SK-N-SH treated with all-trans-retinoic acid at 6 μM for 48 hours (cell line): ENCODE results near the gene MVD.

Source experiments
- ATAC-seq: fragments of 200-7000 bp; cut with Tn5 transposase; 3 replicates; pipeline ENCODE4 v1.9.1; 2020; ENCODE audit warnings: mild to moderate bottlenecking, moderate library complexity
- ARNTL ChIP-seq: fragments of 450-650 bp; formaldehyde crosslinking; IDR thresholded peaks from 2 replicates; pipeline ENCODE4 v1.5.0; 2020; ENCODE audit warnings: low read depth, mild to moderate bottlenecking, moderate library complexity, borderline replicate concordance
- BACH2 ChIP-seq: fragments of 250-450 bp; sonication (Bioruptor Pico); IDR thresholded peaks from 2 replicates; pipeline ENCODE4 v1.9.0; 2021; ENCODE audit warnings: mild to moderate bottlenecking, borderline replicate concordance
- CREB5 ChIP-seq: fragments of 250-450 bp; sonication (Bioruptor Pico); IDR thresholded peaks from 2 replicates; pipeline ENCODE4 v1.5.1; 2020; ENCODE audit warnings: low read depth, mild to moderate bottlenecking, moderate library complexity
- CSDC2 ChIP-seq: fragments of 250-450 bp; sonication (Bioruptor Pico); IDR thresholded peaks from 2 replicates; pipeline ENCODE4 v1.5.0; 2020; ENCODE audit warnings: mild to moderate bottlenecking, moderate library complexity
- CSRNP3 ChIP-seq: fragments of 250-450 bp; sonication (Bioruptor Pico); IDR thresholded peaks from 2 replicates; pipeline ENCODE4 v1.5.1; 2021; ENCODE audit warnings: mild to moderate bottlenecking, moderate library complexity
- ESRRG ChIP-seq: fragments of 250-450 bp; sonication (Bioruptor Pico); IDR thresholded peaks from 2 replicates; pipeline ENCODE4 v1.6.1; 2021; ENCODE audit warnings: mild to moderate bottlenecking
- GLIS3 ChIP-seq: fragments of 250-450 bp; sonication (Bioruptor Pico); IDR thresholded peaks from 2 replicates; pipeline ENCODE4 v1.5.0; 2020; ENCODE audit warnings: mild to moderate bottlenecking, moderate library complexity
- ISL1 ChIP-seq: fragments of 250-450 bp; sonication (Bioruptor Pico); IDR thresholded peaks from 2 replicates; pipeline ENCODE4 v2.1.2; 2022; ENCODE audit warnings: mild to moderate bottlenecking, moderate library complexity
- OSR1 ChIP-seq: fragments of 250-450 bp; sonication (Bioruptor Pico); IDR thresholded peaks from 2 replicates; pipeline ENCODE4 v1.8.0; 2022; ENCODE audit warnings: moderate library complexity, mild to moderate bottlenecking, inconsistent platforms
- POU6F1 ChIP-seq: fragments of 250-450 bp; sonication (Bioruptor Pico); IDR thresholded peaks from 2 replicates; pipeline ENCODE4 v1.8.0; 2021; ENCODE audit warnings: low read depth, mild to moderate bottlenecking, moderate library complexity, borderline replicate concordance
- PPARA ChIP-seq: fragments of 250-450 bp; sonication (Bioruptor Pico); IDR thresholded peaks from 2 replicates; pipeline ENCODE4 v1.5.0; 2020; ENCODE audit warnings: mild to moderate bottlenecking, borderline replicate concordance
- RARB ChIP-seq: fragments of 250-450 bp; sonication (Bioruptor Pico); IDR thresholded peaks from 2 replicates; pipeline ENCODE4 v1.8.0; 2021; ENCODE audit warnings: mild to moderate bottlenecking, moderate library complexity
- SNAI2 ChIP-seq: fragments of 250-450 bp; sonication (Bioruptor Pico); IDR thresholded peaks from 2 replicates; pipeline ENCODE4 v1.5.0; 2020; ENCODE audit warnings: mild to moderate bottlenecking, moderate library complexity
- TOX ChIP-seq: fragments of 250-450 bp; sonication (Bioruptor Pico); IDR thresholded peaks from 2 replicates; pipeline ENCODE4 v1.8.0; 2021; ENCODE audit warnings: mild to moderate bottlenecking, moderate library complexity, borderline replicate concordance
- TSHZ2 ChIP-seq: fragments of 250-450 bp; sonication (Bioruptor Pico); IDR thresholded peaks from 2 replicates; pipeline ENCODE4 v1.5.0; 2020; ENCODE audit warnings: mild to moderate bottlenecking, moderate library complexity
- ZC3H10 ChIP-seq: fragments of 250-450 bp; sonication (Bioruptor Pico); IDR thresholded peaks from 2 replicates; pipeline ENCODE4 v1.5.1; 2021; ENCODE audit warnings: mild to moderate bottlenecking, moderate library complexity
- ZFP3 ChIP-seq: fragments of 250-450 bp; sonication (Bioruptor Pico); IDR thresholded peaks from 2 replicates; pipeline ENCODE4 v1.5.0; 2020; ENCODE audit warnings: mild to moderate bottlenecking, moderate library complexity
- ZNF565 ChIP-seq: fragments of 450-650 bp; formaldehyde crosslinking; conservative IDR thresholded peaks from 2 replicates; pipeline ENCODE4 v1.5.0; 2020; ENCODE audit warnings: low read depth, mild to moderate bottlenecking, moderate library complexity
- ZNF70 ChIP-seq: fragments of 450-650 bp; formaldehyde crosslinking; IDR thresholded peaks from 2 replicates; pipeline ENCODE4 v1.5.0; 2020; ENCODE audit warnings: mild to moderate bottlenecking, moderate library complexity
- ZNF8 ChIP-seq: fragments of 450-650 bp; formaldehyde crosslinking; IDR thresholded peaks from 2 replicates; pipeline ENCODE4 v1.5.0; 2020; ENCODE audit warnings: mild to moderate bottlenecking, moderate library complexity

The MVD gene

GRCh38 chr16:88635671-88636319 lies 27.1 kb downstream of the MVD start (continued):
- TF ChIP-seq CSRNP3 (CRISPR knock-in tag): no peak

- ATAC-seq: no peak
- TF ChIP-seq SNAI2 (no peak), CSDC2 (CRISPR knock-in tag) (no peak), ZNF70 (no peak), BACH2 (CRISPR knock-in tag) (no peak), POU6F1 (CRISPR knock-in tag) (no peak), TSHZ2 (CRISPR knock-in tag) (no peak), ARNTL (CRISPR knock-in tag) (no peak), ESRRG (CRISPR knock-in tag) (no peak), ZC3H10 (CRISPR knock-in tag) (no peak), ZNF565 (CRISPR knock-in tag) (no peak), CREB5 (CRISPR knock-in tag) (no peak), GLIS3 (CRISPR knock-in tag) (no peak), CSRNP3 (CRISPR knock-in tag) (no peak), RARB (no peak), TOX (CRISPR knock-in tag) (no peak), OSR1 (CRISPR knock-in tag) (no peak), ZNF8 (no peak), PPARA (no peak), ZFP3 (CRISPR knock-in tag) (no peak)
Observed at GRCh38 chr16:88634994-88635670, 27.8 kb downstream of the MVD start.

- ATAC-seq: no peak
- no peak for TF ChIP-seq ZNF8
- no peak for TF ChIP-seq SNAI2
- TF ChIP-seq BACH2 (CRISPR knock-in tag): no peak
- no peak for TF ChIP-seq RARB
- no peak for TF ChIP-seq ZNF565 (CRISPR knock-in tag)
- TF ChIP-seq ISL1 (CRISPR knock-in tag): no peak
- TF ChIP-seq OSR1 (CRISPR knock-in tag): no peak
Observed at GRCh38 chr16:88634141-88634993, 28.5 kb downstream of the MVD start.
